ENCODE data around the gene ARID1B.
A peak's percentile ranks its signal among the peaks of the same experiment; 100 is the strongest.

Gene ARID1B

GRCh38 chr6:156844089-156844488 is 66.9 kb downstream of the ARID1B start:
- H3K4me1 ChIP-seq, result peaks cover 0 to 95% (median 73%) of the 10 kb centered on the region in 4 donors
- intact Hi-C loops (cut with DNase I; ENCODE audit: low total_unique reads), result no loop called here
- no peaks in the 10 kb centered on the region for H3K9me3 ChIP-seq
- H3K4me3 ChIP-seq, result no peak overlapping the region
- no peak overlapping the region for H3K27ac ChIP-seq
- H3K36me3 ChIP-seq, result no peaks in the 10 kb centered on the region
- H3K27me3 ChIP-seq, result no peaks in the 10 kb centered on the region
- no peak for TF ChIP-seq CTCF (IDR thresholded peaks at IDR 0.05)
- DNase-seq, result no peak

GRCh38 chr6:156845454-156846155 is 68.4 kb downstream of the ARID1B start:
- peaks cover 0 to 95% (median 76%) of the 10 kb centered on the region in 4 donors for H3K4me1 ChIP-seq
- no peak overlapping the region for H3K4me3 ChIP-seq
- H3K9me3 ChIP-seq, result no peaks in the 10 kb centered on the region
- DNase-seq, result no peak
- H3K27ac ChIP-seq, result no peak overlapping the region
- TF ChIP-seq CTCF (IDR thresholded peaks at IDR 0.05), result no peak
- no peaks in the 10 kb centered on the region for H3K27me3 ChIP-seq
- no peaks in the 10 kb centered on the region for H3K36me3 ChIP-seq
- intact Hi-C loops (cut with DNase I; ENCODE audit: low total_unique reads), result no loop called here

- Histone ChIP-seq H3K27ac (peak overlapping the region in 1 of 2 donors; percentile 44), H3K9me3 (no peaks in the 10 kb centered on the region), H3K27me3 (no peaks in the 10 kb centered on the region), H3K4me1 (peaks cover 0 to 99% (median 82%) of the 10 kb centered on the region in 4 donors), H3K36me3 (no peaks in the 10 kb centered on the region), H3K4me3 (no peak overlapping the region)
- no peak for TF ChIP-seq CTCF (IDR thresholded peaks at IDR 0.05)
- intact Hi-C loops (cut with DNase I; ENCODE audit: low total_unique reads), result no loop called here
- DNase-seq, result no peak
Measured at GRCh38 chr6:156846845-156847599, 69.8 kb downstream of the ARID1B start.

GRCh38 chr6:156848123-156848522 is 70.9 kb downstream of the ARID1B start:
- Histone ChIP-seq H3K36me3 (no peaks in the 10 kb centered on the region), H3K27ac (peak overlapping the region; percentile 44 to 71), H3K9me3 (no peaks in the 10 kb centered on the region), H3K27me3 (no peaks in the 10 kb centered on the region), H3K4me3 (peak overlapping the region in 1 of 2 donors; percentile 21), H3K4me1 (peaks cover 0 to 99% (median 78%) of the 10 kb centered on the region in 4 donors)
- intact Hi-C loops (cut with DNase I; ENCODE audit: low total_unique reads), result no loop called here
- TF ChIP-seq CTCF (IDR thresholded peaks at IDR 0.05), result no peak
- no peak for DNase-seq

GRCh38 chr6:156848533-156848932 is 71.4 kb downstream of the ARID1B start:
- intact Hi-C loops (cut with DNase I; ENCODE audit: low total_unique reads), result no loop called here
- Histone ChIP-seq H3K27me3 (no peaks in the 10 kb centered on the region), H3K27ac (peak overlapping the region; percentile 44 to 71), H3K36me3 (no peaks in the 10 kb centered on the region), H3K4me3 (peak overlapping the region in 1 of 2 donors; percentile 21), H3K9me3 (no peaks in the 10 kb centered on the region), H3K4me1 (peaks cover 0 to 99% (median 76%) of the 10 kb centered on the region in 4 donors)
- TF ChIP-seq CTCF (IDR thresholded peaks at IDR 0.05), result no peak
- peak in 1 of 2 donors; percentile 84 for DNase-seq
